SK-N-SH treated with all-trans-retinoic acid at 6 μM for 48 hours (cell line): ENCODE measurements around the gene CEACAM5.
"Not testable (repeated sequence)": the region's sequence is repeated elsewhere in the genome, so short reads cannot be mapped to it uniquely, and the experiment has no call there.

ENCODE experiments used
- ATAC-seq: fragments of 200-7000 bp; cut with Tn5 transposase; 3 replicates; pipeline ENCODE4 v1.9.1; 2020; ENCODE audit warnings: mild to moderate bottlenecking, moderate library complexity
- ARNTL ChIP-seq: fragments of 450-650 bp; formaldehyde crosslinking; IDR thresholded peaks from 2 replicates; pipeline ENCODE4 v1.5.0; 2020; ENCODE audit warnings: low read depth, mild to moderate bottlenecking, moderate library complexity, borderline replicate concordance
- BACH2 ChIP-seq: fragments of 250-450 bp; sonication (Bioruptor Pico); IDR thresholded peaks from 2 replicates; pipeline ENCODE4 v1.9.0; 2021; ENCODE audit warnings: mild to moderate bottlenecking, borderline replicate concordance
- CREB5 ChIP-seq: fragments of 250-450 bp; sonication (Bioruptor Pico); IDR thresholded peaks from 2 replicates; pipeline ENCODE4 v1.5.1; 2020; ENCODE audit warnings: low read depth, mild to moderate bottlenecking, moderate library complexity
- ESRRG ChIP-seq: fragments of 250-450 bp; sonication (Bioruptor Pico); IDR thresholded peaks from 2 replicates; pipeline ENCODE4 v1.6.1; 2021; ENCODE audit warnings: mild to moderate bottlenecking
- GLIS3 ChIP-seq: fragments of 250-450 bp; sonication (Bioruptor Pico); IDR thresholded peaks from 2 replicates; pipeline ENCODE4 v1.5.0; 2020; ENCODE audit warnings: mild to moderate bottlenecking, moderate library complexity
- ISL1 ChIP-seq: fragments of 250-450 bp; sonication (Bioruptor Pico); IDR thresholded peaks from 2 replicates; pipeline ENCODE4 v2.1.2; 2022; ENCODE audit warnings: mild to moderate bottlenecking, moderate library complexity
- OSR1 ChIP-seq: fragments of 250-450 bp; sonication (Bioruptor Pico); IDR thresholded peaks from 2 replicates; pipeline ENCODE4 v1.8.0; 2022; ENCODE audit warnings: moderate library complexity, mild to moderate bottlenecking, inconsistent platforms
- POU6F1 ChIP-seq: fragments of 250-450 bp; sonication (Bioruptor Pico); IDR thresholded peaks from 2 replicates; pipeline ENCODE4 v1.8.0; 2021; ENCODE audit warnings: low read depth, mild to moderate bottlenecking, moderate library complexity, borderline replicate concordance
- PPARA ChIP-seq: fragments of 250-450 bp; sonication (Bioruptor Pico); IDR thresholded peaks from 2 replicates; pipeline ENCODE4 v1.5.0; 2020; ENCODE audit warnings: mild to moderate bottlenecking, borderline replicate concordance
- RARB ChIP-seq: fragments of 250-450 bp; sonication (Bioruptor Pico); IDR thresholded peaks from 2 replicates; pipeline ENCODE4 v1.8.0; 2021; ENCODE audit warnings: mild to moderate bottlenecking, moderate library complexity
- SNAI2 ChIP-seq: fragments of 250-450 bp; sonication (Bioruptor Pico); IDR thresholded peaks from 2 replicates; pipeline ENCODE4 v1.5.0; 2020; ENCODE audit warnings: mild to moderate bottlenecking, moderate library complexity
- TOX ChIP-seq: fragments of 250-450 bp; sonication (Bioruptor Pico); IDR thresholded peaks from 2 replicates; pipeline ENCODE4 v1.8.0; 2021; ENCODE audit warnings: mild to moderate bottlenecking, moderate library complexity, borderline replicate concordance
- TSHZ2 ChIP-seq: fragments of 250-450 bp; sonication (Bioruptor Pico); IDR thresholded peaks from 2 replicates; pipeline ENCODE4 v1.5.0; 2020; ENCODE audit warnings: mild to moderate bottlenecking, moderate library complexity
- ZC3H10 ChIP-seq: fragments of 250-450 bp; sonication (Bioruptor Pico); IDR thresholded peaks from 2 replicates; pipeline ENCODE4 v1.5.1; 2021; ENCODE audit warnings: mild to moderate bottlenecking, moderate library complexity
- ZNF565 ChIP-seq: fragments of 450-650 bp; formaldehyde crosslinking; conservative IDR thresholded peaks from 2 replicates; pipeline ENCODE4 v1.5.0; 2020; ENCODE audit warnings: low read depth, mild to moderate bottlenecking, moderate library complexity
- ZNF70 ChIP-seq: fragments of 450-650 bp; formaldehyde crosslinking; IDR thresholded peaks from 2 replicates; pipeline ENCODE4 v1.5.0; 2020; ENCODE audit warnings: mild to moderate bottlenecking, moderate library complexity
- ZNF8 ChIP-seq: fragments of 450-650 bp; formaldehyde crosslinking; IDR thresholded peaks from 2 replicates; pipeline ENCODE4 v1.5.0; 2020; ENCODE audit warnings: mild to moderate bottlenecking, moderate library complexity

CEACAM5 gene

GRCh38 chr19:41707871-41708371 lies 505 bp upstream of the CEACAM5 start (continued):
- no peak for TF ChIP-seq TSHZ2 (CRISPR knock-in tag)
- TF ChIP-seq, all 23 proteins: peak for 0

- not testable (repeated sequence) for ATAC-seq
Measured at GRCh38 chr19:41709516-41709915, 1.1 kb downstream of the CEACAM5 start.

DNA sequence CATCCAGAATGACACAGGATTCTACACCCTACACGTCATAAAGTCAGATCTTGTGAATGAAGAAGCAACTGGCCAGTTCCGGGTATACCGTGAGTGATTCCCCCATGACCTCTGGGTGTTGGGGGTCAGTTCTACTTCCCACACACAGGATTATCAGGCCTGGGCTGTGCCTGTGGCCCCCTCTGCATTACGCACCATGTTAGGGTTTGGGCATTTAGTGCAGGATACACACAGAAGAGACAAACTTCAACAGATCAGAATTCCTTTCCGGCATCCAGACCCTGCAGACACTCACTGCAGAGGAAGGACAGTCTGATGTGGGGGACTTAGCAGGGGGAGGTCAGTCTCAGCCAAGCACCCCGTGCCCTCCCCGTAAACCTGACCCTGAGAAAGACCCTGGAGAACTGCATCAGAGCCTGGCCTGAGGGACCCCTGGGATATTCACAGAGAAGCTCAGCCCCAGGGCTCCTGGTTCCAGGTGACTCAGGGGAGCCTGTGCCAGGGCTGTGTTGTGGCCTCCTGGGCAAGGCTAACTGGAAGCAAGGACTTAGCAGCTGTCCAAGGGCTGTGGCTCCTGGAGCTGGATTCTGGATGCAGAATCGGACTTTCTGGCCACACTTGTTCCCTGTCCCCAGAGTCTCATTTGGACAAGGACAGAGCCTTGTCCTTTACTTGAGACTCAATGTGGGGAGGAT lies 1.7 kb downstream of the CEACAM5 start:
- no peak for ATAC-seq
- no peak for TF ChIP-seq TSHZ2 (CRISPR knock-in tag)
- TF ChIP-seq OSR1: no peak
- TF ChIP-seq ESRRG (CRISPR knock-in tag): no peak
- no peak for TF ChIP-seq TOX (CRISPR knock-in tag)
- TF ChIP-seq POU6F1: no peak
- TF ChIP-seq PPARA: no peak
- no peak for TF ChIP-seq GLIS3 (CRISPR knock-in tag)
- no peak for TF ChIP-seq BACH2 (CRISPR knock-in tag)
- no peak for TF ChIP-seq ZNF70 (CRISPR knock-in tag)
- TF ChIP-seq ZNF565 (CRISPR knock-in tag): no peak
- TF ChIP-seq ZNF8 (CRISPR knock-in tag): no peak
- no peak for TF ChIP-seq CREB5 (CRISPR knock-in tag)
- TF ChIP-seq SNAI2: no peak
- TF ChIP-seq ISL1 (CRISPR knock-in tag): no peak
- no peak for TF ChIP-seq RARB
- no peak for TF ChIP-seq ARNTL
- TF ChIP-seq ZC3H10 (CRISPR knock-in tag): no peak
- TF ChIP-seq, all 23 proteins: peak for 0

- no peak for ATAC-seq
Measured at GRCh38 chr19:41711376-41712261, 3.2 kb downstream of the CEACAM5 start.

More at GRCh38 chr19:41711376-41712261, 3.2 kb downstream of the CEACAM5 start:
- TF ChIP-seq ISL1 (CRISPR knock-in tag): no peak
- no peak for TF ChIP-seq POU6F1
- TF ChIP-seq SNAI2: no peak
